GM18505 (cell line): ENCODE results near the gene UBAP1L.
"Not testable (repeated sequence)": the region's sequence is repeated elsewhere in the genome, so short reads cannot be mapped to it uniquely, and the experiment has no call there.

Source experiments
- ATAC-seq: cut with Tn5 transposase; IDR thresholded peaks from one replicate; pipeline ENCODE4 v1.9.1; 2021; ENCODE audit not compliant: unreplicated experiment
- POLR2A ChIP-seq: IDR thresholded peaks from 4 replicates; pipeline ENCODE4 v1.6.1; 2011; ENCODE audit warnings: borderline replicate concordance; ENCODE audit not compliant: insufficient read depth, insufficient read length; ENCODE audit errors: extremely low read depth

The UBAP1L gene

GRCh38 chr15:65084500-65085206, 30.3 kb downstream of the UBAP1L start:
- no peak for ATAC-seq
- TF ChIP-seq POLR2A, result no peak

- no peak for ATAC-seq
- no peak for TF ChIP-seq POLR2A
Measured at GRCh38 chr15:65083262-65083701, 31.7 kb downstream of the UBAP1L start.

- TF ChIP-seq POLR2A, result no peak
Measured at GRCh38 chr15:65082303-65082953, 32.6 kb downstream of the UBAP1L start.

GRCh38 chr15:65081758-65082157, 33.2 kb downstream of the UBAP1L start:
- no peak for TF ChIP-seq POLR2A
- no peak for ATAC-seq

More at GRCh38 chr15:65082303-65082953, 32.6 kb downstream of the UBAP1L start:
- no peak for ATAC-seq

GRCh38 chr15:65081270-65081669, 33.7 kb downstream of the UBAP1L start:
- no peak for TF ChIP-seq POLR2A
- ATAC-seq, result no peak

- no peak for ATAC-seq
- TF ChIP-seq POLR2A, result no peak
Measured at GRCh38 chr15:65079580-65079979, 35.4 kb downstream of the UBAP1L start.

- no peak for ATAC-seq
- no peak for TF ChIP-seq POLR2A
Measured at GRCh38 chr15:65077981-65078352, 37.0 kb downstream of the UBAP1L start.

GRCh38 chr15:65077291-65077980, 37.6 kb downstream of the UBAP1L start:
- no peak for TF ChIP-seq POLR2A

GRCh38 chr15:65076486-65077290, 38.3 kb downstream of the UBAP1L start, which contains the start of gene KBTBD13:
TSS of gene KBTBD13 (plus strand) at chr15:65076746. CDS start at chr15:65076816, 70 bp downstream.
- TF ChIP-seq POLR2A, result no peak
- no peak for ATAC-seq

More at GRCh38 chr15:65077291-65077980, 37.6 kb downstream of the UBAP1L start:
- ATAC-seq, result no peak

GRCh38 chr15:65075607-65076395, 39.2 kb downstream of the UBAP1L start:
- ATAC-seq, result not testable (repeated sequence)

- ATAC-seq, result not testable (repeated sequence)
Measured at GRCh38 chr15:65074946-65075345, 40.1 kb downstream of the UBAP1L start.

- TF ChIP-seq POLR2A, result no peak
- ATAC-seq, result no peak
Measured at GRCh38 chr15:65072617-65073016, 42.4 kb downstream of the UBAP1L start.
